Prostate gland (tissue), 2 donors: ENCODE data around the gene GALNS. TPM values are rescaled to one million over a fixed set of nuclear protein-coding genes. Genes with fewer than 3 reads are reported as not detected.
"Not testable (repeated sequence)": the region's sequence is repeated elsewhere in the genome, so short reads cannot be mapped to it uniquely, and the experiment has no call there.

Experiments
- DNase-seq: peaks from one replicate; pipeline ENCODE4 v3.0.0-alpha.2; 2019; ENCODE audit warnings: low spot score
- H3K27ac ChIP-seq, 2 donors: fragments of 200-600 bp; sonication (generic); 2 replicates each; pipeline ENCODE4 v1.5.1; 2017 to 2019
- H3K27me3 ChIP-seq: fragments of 200-600 bp; sonication (generic); replicated peaks from 2 replicates; pipeline ENCODE4 v1.5.1; 2019; ENCODE audit not compliant: insufficient read depth
- H3K36me3 ChIP-seq, 2 donors: fragments of 200-600 bp; sonication (generic); 1 replicate in 1 of 2; 2 replicates in 1 of 2; pipeline versions ENCODE4 v1.5.1 to v1.8.1; 2017 to 2019
- H3K4me1 ChIP-seq: fragments of 200-600 bp; sonication (generic); replicated peaks from 2 replicates; pipeline ENCODE4 v1.5.1; 2019
- H3K4me3 ChIP-seq, 2 donors: fragments of 200-600 bp; sonication (generic); 2 replicates each; pipeline ENCODE4 v1.5.1; 2017 to 2019
- H3K9me3 ChIP-seq: fragments of 200-600 bp; sonication (generic); 2 replicates; pipeline ENCODE4 v1.5.1; 2017
- POLR2A ChIP-seq: fragments of 450-650 bp; IDR thresholded peaks from one replicate; pipeline ENCODE4 v1.6.1; 2016; ENCODE audit warnings: antibody characterized with exemption, mild to moderate bottlenecking
- POLR2AphosphoS5 ChIP-seq: sonication (generic); formaldehyde crosslinking; IDR thresholded peaks from one replicate; pipeline ENCODE4 v1.6.1; 2017; ENCODE audit warnings: antibody characterized with exemption
- WGBS: methylation state at CpG from one replicate; pipeline ENCODE4 v1.1.5; 2018; 5-methylcytosine and 5-hydroxymethylcytosine counted together
- intact Hi-C: fragments of 100-400 bp; cut with DNase I; formaldehyde crosslinking; loops from one replicate; pipeline ENCODE4 v1.14.2; 2022
- total RNA-seq, 2 donors: library from RNA; depleted of rRNA; stranded (reverse); fragments of >200 nt; gene quantifications; one replicate each; pipeline ENCODE4 v1.1.0, GENCODE V29; 2016
- TF ChIP-seq, protein P1 (sequence below), 4 experiments: fragments of 200-600 bp in 2 of 4; fragments of 450-650 bp in 2 of 4; sonication (generic) in 2 of 4; IDR thresholded peaks; 1 replicate in 3 of 4; 2 replicates in 1 of 4; pipeline ENCODE4 v1.5.1; 2016 to 2019; ENCODE audit warnings: antibody characterized with exemption in 4 of 4, mild to moderate bottlenecking in 2 of 4, moderate library complexity in 2 of 4

The GALNS gene
- total RNA-seq, 2 donors from 2014 or later, result 20.4 to 75.1 TPM

DNA sequence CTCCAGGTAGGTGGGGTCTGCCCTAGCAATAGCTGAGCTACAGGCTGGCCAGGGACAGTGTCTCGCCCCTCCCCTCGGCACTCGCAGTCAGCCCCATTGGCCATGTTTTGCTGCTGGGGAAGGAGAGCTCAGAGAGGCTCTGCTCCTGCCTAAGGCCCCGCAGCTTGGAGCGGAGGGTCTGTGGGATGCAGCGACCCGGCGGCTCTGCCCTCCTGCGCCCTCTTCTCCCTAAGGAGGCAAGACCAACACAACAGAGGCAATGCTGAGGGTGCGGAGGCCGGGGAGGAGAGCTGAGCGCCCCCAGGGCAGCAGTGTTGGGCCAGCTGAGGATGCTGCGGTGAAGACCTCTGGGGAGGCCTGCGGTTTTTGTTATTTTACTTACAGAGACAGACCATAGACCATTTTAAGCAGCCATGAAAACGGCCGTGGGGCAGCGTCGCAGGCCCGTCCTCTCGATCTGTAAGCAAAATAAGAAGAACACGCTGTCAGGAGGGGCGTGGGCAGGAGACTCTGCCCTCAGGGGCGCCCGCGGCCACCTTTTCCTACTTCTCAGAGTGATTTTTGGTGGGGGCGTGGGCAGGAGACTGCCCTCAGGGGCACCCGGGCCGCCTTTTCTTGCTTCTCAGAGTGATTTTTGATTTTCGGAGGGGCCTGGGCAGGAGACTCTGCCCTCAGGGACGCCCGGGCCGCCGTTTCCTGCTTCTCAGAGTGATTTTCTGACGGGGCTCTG lies 41.1 kb upstream of the GALNS start:
- Histone ChIP-seq H3K9me3 (no peaks in the 10 kb centered on the region), H3K4me1 (no peaks in the 10 kb centered on the region), H3K27me3 (no peaks in the 10 kb centered on the region), H3K27ac (no peak overlapping the region), H3K36me3 (no peaks in the 10 kb centered on the region), H3K4me3 (no peak overlapping the region)
- intact Hi-C loops, result no loop called here
- WGBS, result 93% methylated on average over 34 of the region's 34 CpGs
- no peak for TF ChIP-seq POLR2AphosphoS5
- TF ChIP-seq, protein P1, sequence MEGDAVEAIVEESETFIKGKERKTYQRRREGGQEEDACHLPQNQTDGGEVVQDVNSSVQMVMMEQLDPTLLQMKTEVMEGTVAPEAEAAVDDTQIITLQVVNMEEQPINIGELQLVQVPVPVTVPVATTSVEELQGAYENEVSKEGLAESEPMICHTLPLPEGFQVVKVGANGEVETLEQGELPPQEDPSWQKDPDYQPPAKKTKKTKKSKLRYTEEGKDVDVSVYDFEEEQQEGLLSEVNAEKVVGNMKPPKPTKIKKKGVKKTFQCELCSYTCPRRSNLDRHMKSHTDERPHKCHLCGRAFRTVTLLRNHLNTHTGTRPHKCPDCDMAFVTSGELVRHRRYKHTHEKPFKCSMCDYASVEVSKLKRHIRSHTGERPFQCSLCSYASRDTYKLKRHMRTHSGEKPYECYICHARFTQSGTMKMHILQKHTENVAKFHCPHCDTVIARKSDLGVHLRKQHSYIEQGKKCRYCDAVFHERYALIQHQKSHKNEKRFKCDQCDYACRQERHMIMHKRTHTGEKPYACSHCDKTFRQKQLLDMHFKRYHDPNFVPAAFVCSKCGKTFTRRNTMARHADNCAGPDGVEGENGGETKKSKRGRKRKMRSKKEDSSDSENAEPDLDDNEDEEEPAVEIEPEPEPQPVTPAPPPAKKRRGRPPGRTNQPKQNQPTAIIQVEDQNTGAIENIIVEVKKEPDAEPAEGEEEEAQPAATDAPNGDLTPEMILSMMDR (IDR thresholded peaks at IDR 0.05), result no peak
- TF ChIP-seq POLR2A, result no peak
- no peak for DNase-seq

DNA sequence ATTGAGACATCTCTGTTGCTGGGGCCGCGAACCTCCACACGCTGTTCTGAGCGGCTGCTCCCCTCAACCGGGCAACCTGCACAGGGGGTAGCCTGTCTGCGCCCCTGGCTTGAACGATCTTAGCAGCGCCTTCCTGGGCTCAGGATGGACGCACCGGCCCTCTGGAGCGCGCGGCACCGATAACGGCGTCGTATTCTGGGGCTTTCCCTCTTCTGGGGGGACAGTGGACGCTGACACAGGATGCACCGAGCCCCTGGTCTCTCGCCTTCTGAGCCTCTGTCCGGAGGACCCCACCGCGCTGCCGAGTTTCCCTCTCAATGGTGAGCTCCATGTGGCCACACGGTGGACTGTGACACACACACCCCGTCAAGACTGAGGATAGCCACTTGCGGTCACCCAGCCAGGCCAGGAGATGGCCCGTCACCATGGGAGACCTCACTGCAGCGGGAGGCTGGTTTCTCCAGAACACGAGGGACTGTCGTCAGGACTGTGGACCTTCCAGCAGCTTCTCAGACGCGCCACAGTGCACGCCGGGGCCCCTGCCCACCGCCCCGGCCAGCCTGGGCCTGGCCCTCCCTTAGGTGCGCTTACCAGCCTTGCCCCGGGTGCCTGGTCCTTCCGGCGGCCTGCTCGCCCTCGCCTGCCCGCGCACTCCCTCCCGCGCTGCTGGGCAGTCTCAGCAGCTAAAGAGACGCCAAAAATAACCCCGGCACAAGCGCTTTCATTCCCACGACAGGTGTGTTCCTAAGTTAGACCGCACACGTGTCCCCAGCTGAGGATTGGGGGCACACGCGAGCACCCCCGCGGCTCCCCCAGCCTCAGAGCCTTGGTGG lies 39.7 kb upstream of the GALNS start:
- TF ChIP-seq POLR2A (no peak), POLR2AphosphoS5 (no peak)
- TF ChIP-seq, protein P1 (IDR thresholded peaks at IDR 0.05), result no peak
- no peak for DNase-seq
- Histone ChIP-seq H3K27me3 (no peaks in the 10 kb centered on the region), H3K4me3 (no peak overlapping the region), H3K4me1 (no peaks in the 10 kb centered on the region), H3K27ac (no peak overlapping the region), H3K9me3 (no peaks in the 10 kb centered on the region), H3K36me3 (no peaks in the 10 kb centered on the region)
- intact Hi-C loops, result no loop called here
- WGBS, result 87% methylated on average over 55 of the region's 57 CpGs

DNA sequence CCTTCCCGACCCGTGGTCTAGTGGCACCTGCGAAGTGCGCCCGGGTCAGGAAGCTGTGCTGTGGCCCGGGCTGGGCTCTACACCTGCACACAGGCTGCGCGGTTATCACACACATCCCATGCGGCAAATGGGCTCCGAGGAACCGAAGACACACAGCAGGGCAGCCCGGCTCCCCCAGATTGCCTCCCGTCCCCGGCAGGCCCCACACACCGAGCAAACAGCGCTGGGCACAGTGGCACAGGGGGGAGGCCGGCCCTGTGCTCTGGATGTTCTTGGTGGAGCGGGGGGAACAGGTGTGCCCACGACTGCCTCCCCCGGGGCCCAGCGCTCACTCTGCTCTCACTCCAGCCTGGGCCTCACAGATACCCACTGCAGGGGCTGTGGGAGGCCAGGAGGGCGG lies 38.6 kb upstream of the GALNS start:
- H3K9me3 ChIP-seq, result no peaks in the 10 kb centered on the region
- TF ChIP-seq POLR2A (no peak), POLR2AphosphoS5 (no peak)
- TF ChIP-seq, protein P1 (IDR thresholded peaks at IDR 0.05), result no peak
- H3K27me3 ChIP-seq, result no peaks in the 10 kb centered on the region
- WGBS, result 92% methylated on average over 22 of the region's 22 CpGs
- no peaks in the 10 kb centered on the region for H3K4me1 ChIP-seq
- DNase-seq, result no peak
- intact Hi-C loops, result no loop called here
- H3K36me3 ChIP-seq, result no peaks in the 10 kb centered on the region
- no peak overlapping the region for H3K4me3 ChIP-seq
- H3K27ac ChIP-seq, result no peak overlapping the region

DNA sequence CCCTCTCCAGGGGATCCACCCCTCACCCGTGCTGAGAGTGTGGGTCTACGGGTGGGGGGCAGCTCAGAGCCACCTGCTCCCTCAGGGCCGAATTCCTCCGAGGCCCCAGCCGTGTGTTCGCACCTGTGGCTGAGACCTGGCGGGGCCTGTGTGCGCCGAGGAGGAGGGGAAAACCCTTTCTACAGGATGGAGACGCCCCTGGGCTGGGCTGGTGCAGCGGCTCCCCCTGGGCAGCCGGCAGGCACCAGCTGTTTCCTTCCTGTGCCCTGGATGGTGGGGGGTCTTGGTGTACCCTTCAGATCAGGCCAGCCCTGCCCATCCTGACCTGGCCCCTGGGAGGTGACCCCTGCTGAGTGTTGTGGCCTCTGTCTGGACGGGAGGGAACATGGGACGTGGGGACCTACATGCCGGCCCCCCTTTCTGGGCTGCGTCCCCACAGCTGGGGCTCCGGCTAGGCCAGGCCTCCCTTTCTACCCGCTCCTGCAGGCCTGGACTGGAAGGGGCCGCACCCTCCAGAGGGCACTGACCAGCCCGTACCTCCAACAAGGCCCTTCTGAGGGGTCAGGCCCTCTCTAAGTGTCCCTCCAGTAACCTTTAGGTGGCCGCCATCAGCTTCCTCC lies 38.0 kb upstream of the GALNS start:
- 84% methylated on average over 21 of the region's 21 CpGs for WGBS
- Histone ChIP-seq H3K4me3 (no peak overlapping the region), H3K27ac (no peak overlapping the region), H3K9me3 (no peaks in the 10 kb centered on the region), H3K27me3 (no peaks in the 10 kb centered on the region), H3K4me1 (no peaks in the 10 kb centered on the region), H3K36me3 (no peaks in the 10 kb centered on the region)
- TF ChIP-seq POLR2A (no peak), POLR2AphosphoS5 (no peak)
- TF ChIP-seq, protein P1 (IDR thresholded peaks at IDR 0.05), result no peak
- DNase-seq, result no peak
- intact Hi-C loops, result no loop called here

DNA sequence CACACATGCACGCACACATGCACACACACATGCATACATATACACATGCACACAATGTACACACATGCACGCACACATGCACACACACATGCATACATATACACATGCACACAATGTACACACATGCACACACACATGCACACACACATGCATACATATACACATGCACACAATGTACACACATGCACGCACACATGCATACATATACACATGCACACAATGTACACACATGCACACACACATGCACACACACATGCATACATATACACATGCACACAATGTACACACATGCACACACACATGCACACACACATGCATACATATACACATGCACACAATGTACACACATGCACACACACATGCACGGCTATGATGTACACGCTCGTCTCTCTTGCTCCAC lies 37.5 kb upstream of the GALNS start:
- H3K9me3 ChIP-seq, H3K36me3 ChIP-seq, H3K4me1 ChIP-seq, H3K27ac ChIP-seq, H3K27me3 ChIP-seq, DNase-seq, H3K4me3 ChIP-seq, intact Hi-C loops: not testable (repeated sequence)
- 94% methylated on average over 5 of the region's 6 CpGs for WGBS
